ENCODE results near the gene OSBPL1A. TPM values are rescaled to one million over a fixed set of nuclear protein-coding genes. Genes with fewer than 3 reads are reported as not detected.

Gene OSBPL1A
- total and polyA plus RNA-seq, 2 of the 8 experiments (the other 6 are each of a cell fraction or from before 2014, with no cell fraction given) = 53.2 to 74.9 TPM

DNA sequence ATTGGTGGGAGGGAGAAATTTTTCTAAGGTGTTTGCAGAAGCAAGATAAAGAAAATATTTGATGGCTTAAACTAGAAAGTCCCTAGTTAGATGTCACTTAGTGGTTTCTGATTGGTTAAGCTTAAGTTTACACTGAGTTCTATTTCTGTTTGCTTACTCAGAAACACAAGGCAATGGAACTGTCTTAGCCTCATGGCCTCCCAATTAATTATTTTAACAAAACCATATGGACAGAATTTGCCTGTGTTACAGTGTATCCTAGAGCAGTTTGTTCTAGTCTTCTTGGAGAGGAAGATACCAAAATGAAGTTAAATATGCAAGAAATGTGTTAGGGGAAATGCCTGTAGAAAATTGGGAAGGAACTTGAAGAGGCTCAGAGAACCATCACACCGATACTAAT lies 24.2 kb upstream of the OSBPL1A start (continued):
- no peak for TF ChIP-seq TAF7 (optimal IDR thresholded peaks at IDR 0.05; ENCODE audit: borderline replicate concordance, low read depth, low read length)
- no peak for TF ChIP-seq RBBP5 (IDR thresholded peaks at IDR 0.05; ENCODE audit: borderline replicate concordance, low read depth, low read length)
- no peak for TF ChIP-seq ATF2 (IDR thresholded peaks at IDR 0.05; ENCODE audit: low read length)
- TF ChIP-seq, protein P1, sequence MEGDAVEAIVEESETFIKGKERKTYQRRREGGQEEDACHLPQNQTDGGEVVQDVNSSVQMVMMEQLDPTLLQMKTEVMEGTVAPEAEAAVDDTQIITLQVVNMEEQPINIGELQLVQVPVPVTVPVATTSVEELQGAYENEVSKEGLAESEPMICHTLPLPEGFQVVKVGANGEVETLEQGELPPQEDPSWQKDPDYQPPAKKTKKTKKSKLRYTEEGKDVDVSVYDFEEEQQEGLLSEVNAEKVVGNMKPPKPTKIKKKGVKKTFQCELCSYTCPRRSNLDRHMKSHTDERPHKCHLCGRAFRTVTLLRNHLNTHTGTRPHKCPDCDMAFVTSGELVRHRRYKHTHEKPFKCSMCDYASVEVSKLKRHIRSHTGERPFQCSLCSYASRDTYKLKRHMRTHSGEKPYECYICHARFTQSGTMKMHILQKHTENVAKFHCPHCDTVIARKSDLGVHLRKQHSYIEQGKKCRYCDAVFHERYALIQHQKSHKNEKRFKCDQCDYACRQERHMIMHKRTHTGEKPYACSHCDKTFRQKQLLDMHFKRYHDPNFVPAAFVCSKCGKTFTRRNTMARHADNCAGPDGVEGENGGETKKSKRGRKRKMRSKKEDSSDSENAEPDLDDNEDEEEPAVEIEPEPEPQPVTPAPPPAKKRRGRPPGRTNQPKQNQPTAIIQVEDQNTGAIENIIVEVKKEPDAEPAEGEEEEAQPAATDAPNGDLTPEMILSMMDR (IDR thresholded peaks at IDR 0.05; ENCODE audit: control extremely low read depth in 1 of 3, insufficient read depth in 1 of 3, low read depth in 1 of 3, low read length in 3 of 3) = no peak
- TF ChIP-seq SUZ12 (IDR thresholded peaks at IDR 0.05; ENCODE audit: low read length) = no peak
